HCT116 (cell line): ENCODE measurements around the gene LRRC47.

Experiments
- ATF3 ChIP-seq: IDR thresholded peaks from 2 replicates; pipeline ENCODE4 v1.6.1; 2012
- CTCF ChIP-seq, 3 experiments: fragments of 200-600 bp in 1 of 3; sonication (generic) in 1 of 3; IDR thresholded peaks in 2 of 3; conservative IDR thresholded peaks in 1 of 3; 2 replicates each; pipeline ENCODE4 v1.5.1; 2012 to 2017; ENCODE audit warnings: low read depth in 2 of 3, low read length in 2 of 3, antibody characterized with exemption in 1 of 3, borderline replicate concordance in 1 of 3, control low read depth in 1 of 3, mild to moderate bottlenecking in 1 of 3, mixed read lengths in 1 of 3, mixed run types in 1 of 3, moderate library complexity in 1 of 3; ENCODE audit not compliant: insufficient read depth in 1 of 3
- EZH2 ChIP-seq: fragments of 200-600 bp; sonication (generic); IDR thresholded peaks from 2 replicates; pipeline ENCODE4 v1.6.1; 2017; ENCODE audit warnings: antibody characterized with exemption, mixed run types
- SP1 ChIP-seq: IDR thresholded peaks from 2 replicates; pipeline ENCODE4 v1.6.1; 2012; ENCODE audit warnings: low read depth

DNA sequence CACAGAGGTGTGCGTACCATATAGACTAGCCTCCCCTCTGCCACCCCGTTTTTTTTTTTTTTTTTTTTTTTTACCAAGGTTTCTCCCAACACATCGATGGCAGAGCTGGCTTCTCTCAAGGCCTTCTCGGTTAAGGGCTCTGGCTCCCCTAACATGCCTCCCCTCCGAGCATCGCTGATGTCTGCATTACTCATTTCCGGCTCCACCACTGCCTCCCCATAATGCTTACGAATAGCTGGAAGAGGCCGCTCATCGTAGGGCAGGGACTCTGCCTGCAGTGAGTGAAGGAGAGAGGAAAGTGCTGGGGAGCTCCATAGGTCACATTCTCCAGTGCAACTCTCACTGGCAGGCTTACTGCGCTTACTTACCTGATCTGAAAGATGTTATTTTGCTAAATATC, 40.1 kb upstream of the LRRC47 start:
- TF ChIP-seq CTCF (IDR thresholded peaks at IDR 0.05 in 2 of 3, conservative IDR thresholded peaks at IDR 0.05 in 1 of 3; ENCODE audit: borderline replicate concordance in 1 of 3, insufficient read depth in 1 of 3, low read depth in 2 of 3, low read length in 2 of 3) (no peak), SP1 (no peak), EZH2 (no peak), ATF3 (no peak)
